ENCODE results near the gene ST6GALNAC4.

ST6GALNAC4 gene, protein sequence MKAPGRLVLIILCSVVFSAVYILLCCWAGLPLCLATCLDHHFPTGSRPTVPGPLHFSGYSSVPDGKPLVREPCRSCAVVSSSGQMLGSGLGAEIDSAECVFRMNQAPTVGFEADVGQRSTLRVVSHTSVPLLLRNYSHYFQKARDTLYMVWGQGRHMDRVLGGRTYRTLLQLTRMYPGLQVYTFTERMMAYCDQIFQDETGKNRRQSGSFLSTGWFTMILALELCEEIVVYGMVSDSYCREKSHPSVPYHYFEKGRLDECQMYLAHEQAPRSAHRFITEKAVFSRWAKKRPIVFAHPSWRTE

DNA sequence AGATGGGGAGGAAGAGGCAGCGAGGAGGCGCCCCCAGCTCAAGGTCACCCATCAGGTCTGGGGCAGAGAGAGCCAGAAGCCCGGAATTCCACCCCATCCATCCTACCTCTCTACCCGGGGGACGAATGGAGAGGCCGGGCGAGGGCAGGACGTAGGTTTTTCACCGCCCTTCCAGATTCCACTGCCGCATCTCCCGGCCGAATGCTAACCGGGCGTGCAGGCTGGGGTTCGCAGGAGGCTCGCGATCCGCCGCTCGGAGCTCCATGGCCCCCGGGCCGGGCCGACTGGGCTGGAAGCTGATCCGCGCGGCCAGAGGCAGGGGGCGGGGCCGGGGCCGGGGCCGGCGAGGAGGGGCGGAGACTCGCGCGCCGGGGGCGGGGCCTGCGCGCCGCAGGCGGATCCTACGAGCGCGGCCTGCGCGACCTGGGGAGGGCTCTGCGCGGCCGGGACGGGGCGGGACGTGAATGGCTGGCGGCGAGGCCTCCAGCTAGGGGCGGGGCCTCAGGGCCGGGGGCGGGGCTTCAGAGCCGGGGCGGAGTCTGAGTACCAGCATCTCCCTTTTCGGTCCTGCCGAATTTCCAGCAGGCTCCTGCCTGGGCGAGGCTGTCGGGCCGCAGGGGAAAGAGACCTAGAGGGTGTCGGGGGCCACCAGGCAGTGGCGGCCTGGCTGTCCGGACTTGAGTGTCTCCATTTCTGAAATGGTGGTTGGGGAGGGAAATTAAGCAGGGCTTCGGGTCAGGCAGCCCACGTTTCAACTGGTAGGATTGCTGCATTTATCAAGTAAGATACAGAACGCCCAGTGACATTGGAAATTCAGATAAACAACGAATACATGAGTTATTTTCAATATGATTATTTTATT is at the start of gene ST6GALNAC4:
ST6GALNAC4 (minus strand) TSS at position 322 of the 862 bp plus-strand sequence. CDS start 622 bp downstream, outside the sequence.
- peak; percentile 98 for DNase-seq

DNA sequence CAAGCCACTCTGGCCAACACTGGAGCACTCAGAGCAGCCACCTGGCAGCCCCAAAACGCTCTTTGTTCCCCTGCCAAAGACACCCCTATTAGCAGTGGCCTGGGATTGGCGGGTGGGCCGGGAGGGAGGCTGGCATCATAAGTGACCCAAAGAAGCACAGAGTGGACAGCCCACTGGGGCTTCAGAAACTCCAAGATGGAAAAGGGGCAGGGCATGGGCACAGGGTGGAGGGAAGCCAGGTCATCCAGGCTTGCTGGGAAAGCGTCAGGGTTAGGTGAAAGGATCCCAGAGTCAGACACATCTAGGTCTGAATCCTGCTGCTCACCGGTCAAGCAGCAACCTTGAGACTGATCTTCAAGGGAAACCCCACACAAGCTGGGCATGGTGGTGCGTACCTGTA is 49.1 kb upstream of the ST6GALNAC4 start:
- no peak for DNase-seq

DNA sequence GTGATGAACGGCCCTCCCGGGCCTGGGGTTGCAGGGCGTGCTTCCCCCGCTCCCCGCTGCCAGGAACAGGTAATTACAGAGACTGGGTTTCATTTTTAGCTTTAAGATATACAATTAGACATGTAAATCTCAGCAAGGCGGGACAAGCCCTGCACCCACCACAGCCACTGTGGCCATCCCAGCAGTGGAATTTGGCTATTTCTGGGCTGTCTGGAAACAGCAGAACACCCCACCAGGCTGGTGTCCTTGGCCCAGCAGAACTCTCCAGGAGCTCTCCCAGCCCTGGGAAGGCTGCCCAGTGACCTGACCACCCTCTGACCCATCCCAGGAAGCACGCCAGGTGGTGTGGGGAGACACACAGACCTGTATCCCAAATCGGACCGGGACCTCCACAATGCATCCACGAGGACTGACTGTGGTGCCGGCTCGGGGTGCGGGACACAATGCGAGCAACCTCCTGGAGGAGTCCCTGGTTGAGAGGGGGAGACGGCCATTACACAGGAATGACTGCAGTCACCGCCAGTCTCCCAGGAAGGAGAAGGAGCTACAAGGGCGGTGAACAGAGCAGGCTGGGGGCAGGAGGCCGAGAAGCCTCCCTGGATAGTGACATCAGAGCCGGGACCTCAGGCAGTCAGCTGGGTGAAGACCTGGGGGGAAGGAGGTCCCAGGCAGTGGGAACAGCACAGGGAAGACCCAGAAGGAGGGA is 46.7 kb upstream of the ST6GALNAC4 start:
- DNase-seq: no peak

DNA sequence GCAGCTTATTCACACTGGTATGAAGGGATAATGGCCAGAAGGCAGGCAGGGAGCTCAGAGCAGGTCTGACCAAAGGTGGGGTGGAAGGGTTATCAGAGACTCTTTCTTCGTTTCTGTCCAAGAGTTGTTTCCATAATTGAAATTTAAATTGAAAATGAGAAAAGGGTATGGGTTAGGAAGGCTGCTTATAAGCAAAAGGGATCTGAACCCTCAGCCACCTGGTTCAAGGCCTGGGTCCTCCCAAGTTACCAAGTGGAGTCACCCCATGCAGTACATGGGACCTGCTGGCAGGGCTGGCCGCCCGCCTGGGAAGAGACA is 46.2 kb upstream of the ST6GALNAC4 start:
- no peak for DNase-seq

DNA sequence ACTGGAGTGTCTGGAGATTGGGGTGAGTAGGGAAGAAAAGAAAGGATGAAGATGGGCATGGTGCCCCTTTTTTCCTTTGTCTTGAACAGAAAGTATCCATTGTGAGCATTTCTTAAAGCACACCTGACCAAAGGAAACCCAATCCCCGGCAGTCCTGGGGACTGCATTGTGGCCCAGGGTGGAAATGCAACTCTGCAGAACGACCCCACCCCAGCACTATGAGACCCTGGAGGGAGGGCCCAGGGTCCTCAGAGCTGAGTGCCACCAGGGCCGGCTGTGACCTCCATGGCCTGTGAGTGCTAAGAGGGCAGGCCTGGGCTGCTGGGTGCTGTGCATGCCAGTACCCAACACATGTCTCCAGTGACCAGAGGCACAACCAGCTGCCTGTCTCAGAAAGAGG is 45.4 kb upstream of the ST6GALNAC4 start:
- no peak for DNase-seq

DNA sequence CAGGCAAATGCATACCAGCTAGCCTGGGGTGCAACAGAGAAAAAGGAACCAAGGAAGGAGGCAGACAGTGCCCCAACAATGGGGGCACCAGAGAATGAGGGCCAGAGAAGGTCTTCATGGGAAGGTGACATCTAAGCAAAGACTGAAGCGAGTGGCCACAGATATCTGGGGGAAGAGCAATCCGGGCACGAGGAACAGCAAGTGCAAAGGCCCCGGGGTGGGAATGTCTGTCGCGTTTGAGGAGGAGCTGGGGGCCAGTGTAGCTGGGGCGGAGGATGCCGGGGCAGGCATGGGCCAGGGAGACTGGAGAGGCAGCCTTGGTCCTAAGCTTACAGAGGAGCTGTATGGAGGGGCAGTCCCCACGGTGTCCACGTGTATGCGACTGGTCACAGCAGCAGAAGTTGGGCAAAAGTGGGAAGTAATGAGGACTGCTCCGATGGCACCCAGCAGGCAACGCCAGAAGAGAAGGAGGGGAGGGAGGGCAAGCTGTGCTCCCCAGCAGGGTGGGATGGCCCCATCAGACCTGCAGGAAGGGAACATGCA is 44.8 kb upstream of the ST6GALNAC4 start:
- no peak for DNase-seq

DNA sequence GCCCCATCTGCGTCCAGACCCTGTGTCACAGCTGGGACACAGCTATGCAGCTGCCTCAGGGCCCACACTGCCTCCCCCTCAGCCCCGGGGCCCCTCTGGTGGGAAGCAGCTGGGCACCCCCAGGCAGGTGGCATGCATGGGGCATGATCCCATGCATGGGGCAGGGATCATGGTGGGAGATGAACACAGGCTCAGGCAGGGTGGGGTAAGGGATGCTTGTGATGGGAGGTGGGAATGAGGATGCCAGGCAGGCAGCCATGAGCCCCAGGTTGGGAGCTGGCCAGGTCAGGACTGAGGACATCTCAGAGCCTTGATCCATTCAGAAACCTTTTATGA is 44.3 kb upstream of the ST6GALNAC4 start:
- no peak for DNase-seq

DNA sequence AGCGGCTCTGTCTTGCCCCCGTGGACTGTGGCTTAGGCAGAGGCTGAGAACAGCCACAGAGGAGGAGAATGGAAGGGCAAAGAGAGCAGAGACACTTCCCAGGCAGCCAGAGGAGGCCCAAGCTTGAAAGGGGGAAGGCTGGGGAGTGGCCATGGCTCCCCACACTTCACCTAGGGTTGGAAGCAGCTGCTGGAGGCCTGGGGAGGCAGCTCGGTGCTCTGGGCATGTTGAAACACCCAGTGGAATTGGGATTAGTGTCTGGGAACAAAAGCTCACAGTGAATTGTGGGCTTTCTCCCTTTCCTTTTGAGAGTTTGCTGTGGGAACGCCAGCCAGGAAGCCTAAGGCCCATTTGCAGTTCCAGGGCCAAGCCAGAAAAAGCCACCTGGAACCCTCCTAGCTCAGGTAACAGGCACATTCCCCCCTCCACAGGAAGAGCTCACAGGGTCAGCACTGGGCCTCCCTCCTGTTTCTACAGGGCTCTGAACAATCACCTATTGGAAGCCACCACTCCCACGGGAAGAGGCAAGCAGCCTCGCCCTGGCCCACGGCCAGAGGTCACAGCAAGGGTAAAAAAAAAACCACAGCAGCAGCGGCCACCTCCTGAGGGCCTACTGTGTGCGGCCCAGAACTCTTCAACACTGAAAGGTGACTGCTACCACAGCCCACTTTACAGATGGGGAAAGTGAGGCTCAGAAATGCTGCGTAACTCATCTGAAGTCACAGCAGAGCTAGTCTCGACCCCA is 43.7 kb upstream of the ST6GALNAC4 start:
- DNase-seq: no peak

DNA sequence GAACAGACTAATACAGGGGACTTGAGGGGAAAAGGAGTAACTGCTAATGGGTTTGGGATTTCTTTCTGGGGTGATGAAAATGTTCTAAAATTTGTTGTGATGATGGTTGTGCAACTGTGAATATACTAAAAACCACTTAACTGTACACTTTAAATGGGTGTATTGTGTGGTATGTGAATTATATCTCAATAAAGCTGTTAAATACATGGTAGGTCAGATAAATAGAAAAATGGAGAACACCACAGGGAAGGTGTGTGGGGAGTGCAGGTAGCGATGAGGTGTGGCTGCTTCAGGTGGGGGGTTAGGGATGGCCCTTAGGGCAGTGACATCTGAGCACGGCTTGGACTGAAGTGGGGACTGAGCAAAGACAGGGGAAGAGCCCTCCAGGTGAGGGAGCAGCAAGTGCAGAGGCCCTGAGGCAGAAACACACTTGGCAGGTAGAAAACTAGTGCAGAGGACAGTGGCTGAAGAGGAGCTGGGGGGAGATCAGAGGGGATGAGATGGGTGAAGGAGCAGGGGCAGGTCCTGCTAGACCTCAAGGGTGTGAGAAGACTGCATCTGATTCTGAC is 43.1 kb upstream of the ST6GALNAC4 start:
- DNase-seq: no peak

DNA sequence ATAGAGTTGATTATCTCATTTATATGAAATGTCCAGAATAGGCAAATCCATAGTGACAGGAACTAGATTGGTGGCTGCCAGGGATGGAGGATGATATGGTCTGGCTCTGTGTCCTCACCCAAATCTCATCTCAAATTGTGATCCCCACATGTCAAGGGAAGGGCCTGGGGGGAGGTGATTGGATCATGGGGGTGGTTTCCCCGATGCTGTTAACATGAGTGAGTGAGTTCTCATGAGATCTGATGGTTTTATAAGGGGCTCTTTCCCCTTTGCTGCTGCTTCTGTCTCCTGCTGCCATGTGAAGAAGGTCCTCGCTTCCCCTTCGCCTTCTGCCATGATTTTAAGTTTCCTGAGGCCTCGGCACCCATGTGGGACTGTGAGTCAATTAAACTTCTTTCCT is 42.6 kb upstream of the ST6GALNAC4 start:
- DNase-seq: no peak

DNA sequence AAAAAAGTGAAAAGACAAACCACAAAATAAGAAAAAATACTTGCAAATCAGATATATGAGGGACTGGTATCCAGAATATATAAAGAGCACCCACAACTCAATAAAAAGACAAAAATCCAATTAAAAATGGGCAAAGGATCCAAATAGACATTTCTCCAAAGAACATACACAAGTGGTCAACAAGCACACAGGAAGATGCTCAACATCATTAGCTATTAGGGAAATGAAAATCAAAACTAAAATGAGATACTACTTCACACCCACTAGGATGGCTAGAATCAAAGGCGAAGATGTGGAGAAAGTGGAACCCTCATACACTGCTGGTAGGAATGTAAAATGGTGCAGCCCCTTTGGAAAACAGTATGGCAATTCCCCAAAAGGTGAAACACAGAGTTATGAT is 41.9 kb upstream of the ST6GALNAC4 start:
- DNase-seq: no peak

DNA sequence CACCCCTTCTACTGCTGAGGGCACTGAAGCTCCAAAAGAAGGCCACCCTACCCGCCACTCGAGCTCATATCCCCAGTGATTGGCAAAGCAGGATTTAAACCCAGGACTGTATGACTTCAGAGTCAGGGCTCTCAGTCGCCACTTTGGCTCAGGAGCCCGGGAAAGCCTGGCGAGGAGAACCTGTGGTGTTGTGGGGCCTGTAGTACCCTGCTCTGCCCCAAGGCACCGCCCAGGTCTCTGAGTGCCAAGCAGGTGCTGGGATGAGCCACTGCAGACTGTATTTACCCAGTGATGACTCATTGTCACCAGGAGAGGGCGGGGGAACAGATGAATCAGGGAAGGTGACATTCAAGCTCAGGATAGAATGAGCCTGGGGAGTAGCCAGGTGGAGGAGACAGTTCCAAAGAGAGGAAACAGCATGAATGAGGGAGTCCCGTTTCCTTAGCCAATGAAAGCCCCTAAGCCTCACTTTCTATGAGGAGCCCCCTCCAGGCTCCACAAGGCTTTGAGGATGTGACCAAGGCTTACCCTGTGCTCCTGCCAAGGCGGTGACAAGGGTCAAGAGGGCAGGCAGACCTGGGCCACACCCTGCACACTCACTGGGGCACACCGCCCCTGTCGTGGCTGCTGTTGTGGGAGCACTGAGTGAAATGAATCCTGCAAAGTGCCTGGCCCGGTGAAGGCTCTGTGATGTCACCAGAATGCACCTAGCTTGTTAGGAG is 38.6 kb upstream of the ST6GALNAC4 start:
- DNase-seq: no peak

DNA sequence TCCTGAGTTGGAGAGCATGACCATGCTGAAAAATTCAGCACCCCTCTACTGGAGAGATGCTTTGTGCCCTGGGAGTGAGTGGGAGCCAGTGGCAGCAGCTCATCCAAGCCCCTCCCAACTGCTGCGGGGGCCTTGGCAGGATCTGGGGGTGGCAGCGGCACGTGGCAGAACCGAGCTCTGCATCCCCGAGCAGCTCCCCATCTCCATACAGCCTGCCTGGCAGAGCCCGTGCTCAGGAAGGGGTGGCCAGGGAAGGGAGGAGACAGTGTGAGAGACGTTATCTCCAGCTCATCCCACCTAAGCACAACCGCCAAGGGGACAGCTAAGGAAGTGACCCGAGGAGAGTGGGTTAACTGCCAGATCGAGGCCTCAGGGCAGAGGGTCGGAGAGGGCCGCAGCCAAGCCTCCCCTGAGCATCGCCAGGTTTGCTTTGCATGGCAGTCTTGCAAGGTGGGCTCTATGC is 38.0 kb upstream of the ST6GALNAC4 start:
- DNase-seq: no peak

DNA sequence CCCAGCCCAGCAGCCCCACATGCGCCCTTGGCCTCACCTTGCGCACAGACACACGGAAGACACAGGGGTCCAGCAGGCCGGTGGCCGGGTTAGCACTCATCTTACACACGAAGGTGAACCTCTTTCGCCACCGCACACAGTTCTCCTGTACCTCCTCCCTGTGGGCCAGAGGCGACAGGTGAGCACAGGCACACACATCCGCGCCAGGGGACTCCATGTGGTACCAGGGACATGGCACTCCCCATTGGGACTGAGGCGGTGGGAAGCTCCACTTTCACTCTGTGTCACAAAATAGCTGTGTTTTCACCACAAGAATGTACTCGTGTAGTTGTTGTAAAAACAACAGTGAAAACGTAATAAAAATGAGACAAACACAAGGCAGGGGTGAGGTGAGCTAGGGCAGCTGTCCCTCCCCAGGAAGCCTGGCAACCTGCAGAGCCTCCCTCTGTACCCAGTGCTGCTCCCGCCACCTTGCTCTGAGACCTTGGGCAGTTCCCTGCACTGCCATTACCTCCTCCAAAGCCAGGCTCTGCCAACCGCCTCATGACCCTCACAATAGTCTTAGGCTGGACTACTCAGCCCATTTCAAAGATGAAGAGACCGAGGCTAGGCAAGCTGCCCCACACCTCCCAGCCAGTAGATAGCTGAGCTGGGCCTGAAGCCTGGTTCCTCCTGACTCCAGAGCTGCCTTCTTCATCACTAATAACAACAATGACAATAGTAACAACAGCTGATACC is 37.1 kb upstream of the ST6GALNAC4 start:
- DNase-seq: no peak

DNA sequence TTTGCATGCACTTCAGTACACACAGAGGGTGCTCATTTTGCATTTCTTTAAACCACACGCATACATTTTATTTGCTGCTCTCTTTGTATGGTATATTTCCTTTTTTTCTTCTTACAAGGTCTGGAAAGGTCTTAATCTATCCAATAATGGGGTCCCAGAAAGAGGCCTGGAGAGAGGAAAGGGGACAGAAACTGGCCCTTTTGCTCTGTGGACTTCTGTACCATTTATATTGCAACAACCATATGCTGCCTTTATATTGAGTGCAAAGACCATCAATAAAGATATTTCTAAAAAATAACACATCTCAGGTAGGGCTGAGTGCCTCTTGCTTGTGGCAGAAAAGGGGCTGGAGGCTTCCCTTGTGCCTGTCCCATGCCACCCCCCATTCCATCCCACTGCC is 36.3 kb upstream of the ST6GALNAC4 start:
- DNase-seq: no peak

DNA sequence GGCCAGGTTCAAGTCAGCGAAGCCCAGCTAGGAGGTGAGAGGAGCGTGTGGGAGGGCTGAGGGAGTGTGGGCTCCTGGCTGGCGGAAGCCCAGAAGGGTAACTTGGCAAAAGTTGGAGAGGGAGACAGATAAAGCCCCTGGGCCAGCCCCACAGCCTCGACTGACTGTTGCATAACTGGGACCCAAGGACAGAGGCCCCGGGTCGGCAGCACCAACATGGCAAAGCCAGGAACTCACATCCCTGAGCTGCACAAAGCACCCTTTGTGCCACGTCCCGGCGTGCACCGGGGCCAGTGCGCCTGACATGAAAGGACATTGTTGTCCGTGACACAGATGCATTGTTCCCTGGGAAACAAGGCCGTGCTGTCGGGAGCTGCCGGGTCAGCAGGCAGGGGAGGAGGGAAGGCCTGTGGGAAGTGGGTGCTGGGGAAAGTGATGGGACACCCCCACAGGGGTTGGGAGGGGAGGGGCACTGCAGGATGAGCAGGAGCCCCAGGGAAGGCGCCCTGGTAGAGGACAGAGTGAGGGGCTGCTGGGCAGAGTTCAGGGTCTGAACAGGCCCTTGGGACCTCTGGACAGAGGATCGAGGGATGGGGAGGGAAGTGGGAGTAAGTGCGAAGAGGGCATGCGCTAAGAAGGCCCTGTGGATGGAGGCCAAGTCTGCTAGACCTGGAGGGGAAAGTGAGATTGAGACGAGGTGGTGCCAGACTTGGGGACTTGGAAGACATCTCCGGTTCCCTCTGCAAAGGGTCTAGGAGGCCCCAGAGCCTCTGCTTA is 33.9 kb upstream of the ST6GALNAC4 start:
- no peak for DNase-seq

DNA sequence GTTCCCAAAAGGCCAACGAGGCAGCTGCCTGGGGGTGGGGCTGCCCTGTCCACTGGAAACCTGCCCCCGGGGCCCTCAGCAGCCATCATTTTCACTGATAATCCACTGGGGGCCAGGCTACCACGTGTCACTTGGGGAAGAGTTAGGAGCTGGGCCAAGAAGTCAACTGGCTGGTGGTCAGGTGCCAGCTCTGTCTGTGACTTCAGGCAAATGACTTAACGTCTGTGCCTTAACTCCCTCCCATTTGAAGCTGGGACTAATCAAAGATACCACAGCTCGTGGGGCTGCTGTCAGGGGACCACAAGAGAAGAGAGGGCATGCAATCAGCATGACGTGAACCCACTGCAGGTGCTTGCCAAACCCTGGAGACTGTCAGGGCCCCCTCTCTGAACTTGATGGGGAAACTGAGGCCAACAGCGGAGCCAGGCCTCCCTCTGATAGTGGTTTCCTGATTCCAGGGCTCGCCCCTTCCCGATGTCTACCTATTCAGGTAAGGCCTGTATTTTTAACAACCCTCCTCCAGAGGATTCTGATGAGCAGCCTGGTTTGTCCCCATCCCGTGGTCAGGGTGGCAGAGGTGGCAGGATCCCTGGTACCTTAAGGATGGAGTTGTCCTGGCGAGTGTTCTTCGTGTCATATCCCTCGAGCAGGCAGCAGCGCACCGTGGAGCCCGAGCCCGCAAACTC is 33.1 kb upstream of the ST6GALNAC4 start:
- no peak for DNase-seq

DNA sequence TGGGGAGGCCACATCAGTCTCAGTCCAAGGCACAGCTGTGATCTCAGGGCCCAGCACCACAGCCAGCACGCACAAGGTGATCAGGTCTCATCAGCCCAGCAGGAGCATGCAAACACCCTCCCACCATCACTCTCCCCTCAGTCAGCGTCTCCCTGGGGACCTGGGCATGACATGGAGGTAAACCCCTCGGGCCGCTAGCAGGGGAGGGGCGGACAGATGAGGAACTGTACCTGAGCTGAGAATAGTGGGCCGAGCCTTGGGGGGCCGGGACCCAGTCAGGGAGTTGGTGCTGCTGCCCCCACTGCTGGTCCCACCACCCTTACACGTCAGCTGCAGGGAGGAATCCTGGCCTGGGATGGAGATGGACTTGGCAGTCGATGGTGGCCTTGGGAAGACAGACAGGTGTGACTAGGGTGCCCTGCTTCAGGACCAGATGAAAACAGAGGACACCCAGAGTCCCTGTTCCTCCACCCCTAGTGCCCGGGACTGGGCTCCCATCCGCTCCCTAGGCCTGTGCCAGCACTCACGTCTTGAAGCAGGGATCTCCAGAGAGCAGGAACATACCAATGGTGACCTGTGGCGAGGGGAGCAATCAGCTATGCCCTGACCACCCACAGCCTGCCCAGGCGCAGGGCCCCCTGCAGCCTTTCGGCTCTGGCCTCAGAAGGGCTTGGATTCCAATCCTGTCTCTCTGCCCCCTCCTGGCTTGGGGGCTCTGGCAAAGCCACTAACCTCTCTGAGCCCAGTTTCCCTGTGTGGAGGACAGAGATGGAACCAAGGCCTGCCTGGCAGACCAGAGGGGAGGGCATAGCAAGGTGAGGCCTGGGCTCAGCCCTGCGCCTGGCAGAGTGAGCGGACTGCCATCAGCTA is 31.2 kb upstream of the ST6GALNAC4 start:
- no peak for DNase-seq

DNA sequence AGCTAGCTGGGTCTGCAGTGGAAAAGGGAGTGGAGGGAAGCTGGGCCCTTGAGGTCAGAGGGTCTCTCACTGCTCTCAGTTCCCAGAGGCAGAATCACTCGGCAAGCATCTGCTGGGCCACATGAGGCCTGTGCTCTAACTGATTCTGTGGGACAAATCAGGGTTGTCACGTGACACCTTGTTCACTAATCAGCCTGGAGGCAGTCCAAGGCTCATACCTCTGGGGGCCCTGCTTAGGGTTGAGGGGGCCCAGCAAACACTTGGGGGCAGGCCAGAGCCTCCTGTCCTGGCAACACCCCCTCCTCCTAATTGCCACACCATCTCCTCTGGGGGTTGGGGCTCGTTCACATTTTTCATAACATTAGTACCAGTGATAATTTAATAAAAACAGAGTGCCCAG is 29.9 kb upstream of the ST6GALNAC4 start:
- DNase-seq: no peak

Data from right forelimb (tissue), 1 donor.